OCI-M2 (cell line): ENCODE results near the gene RASSF9.
A peak's percentile ranks its signal among the peaks of the same experiment; 100 is the strongest.

Source experiments
- DNase-seq: peaks from one replicate; lab custom pipeline; 2025; ENCODE audit not compliant: unreplicated experiment; lab: John Stamatoyannopoulos, UW

RASSF9 gene

GRCh38 chr12:85836197-85837090, at the start of gene RASSF9:
Gene RASSF9 (minus strand): TSS chr12:85836409. CDS start chr12:85836201, 208 bp downstream.
- no peak for DNase-seq

GRCh38 chr12:85883763-85884162, 47.6 kb upstream of the RASSF9 start:
- no peak for DNase-seq

GRCh38 chr12:85877459-85877858, 41.2 kb upstream of the RASSF9 start:
- no peak for DNase-seq

- peak; percentile 60 for DNase-seq
Observed at GRCh38 chr12:85874031-85874461, 37.8 kb upstream of the RASSF9 start, which contains the start of gene NTS. Gene NTS (plus strand): TSS chr12:85874295. CDS start chr12:85874404, 109 bp downstream.

- no peak for DNase-seq
Observed at GRCh38 chr12:85872497-85873091, 36.4 kb upstream of the RASSF9 start.

- peak; percentile 8 for DNase-seq
Observed at GRCh38 chr12:85866986-85867776, 31.0 kb upstream of the RASSF9 start.

GRCh38 chr12:85865890-85866289, 29.7 kb upstream of the RASSF9 start:
- DNase-seq: no peak

- no peak for DNase-seq
Observed at GRCh38 chr12:85856966-85857365, 20.8 kb upstream of the RASSF9 start.

- no peak for DNase-seq
Observed at GRCh38 chr12:85855305-85855704, 19.1 kb upstream of the RASSF9 start.

- DNase-seq: no peak
Observed at GRCh38 chr12:85849344-85849743, 13.1 kb upstream of the RASSF9 start.

GRCh38 chr12:85843606-85844310, 7.5 kb upstream of the RASSF9 start:
- no peak for DNase-seq

- no peak for DNase-seq
Observed at GRCh38 chr12:85835426-85836196, 598 bp downstream of the RASSF9 start.

GRCh38 chr12:85834378-85834777, 1.8 kb downstream of the RASSF9 start:
- DNase-seq: no peak

- no peak for DNase-seq
Observed at GRCh38 chr12:85833579-85833978, 2.6 kb downstream of the RASSF9 start.

GRCh38 chr12:85831327-85831990, 4.8 kb downstream of the RASSF9 start:
- no peak for DNase-seq

- no peak for DNase-seq
Observed at GRCh38 chr12:85829391-85829790, 6.8 kb downstream of the RASSF9 start.

- DNase-seq: no peak
Observed at GRCh38 chr12:85828576-85828975, 7.6 kb downstream of the RASSF9 start.

- DNase-seq: no peak
Observed at GRCh38 chr12:85825746-85826145, 10.5 kb downstream of the RASSF9 start.

- no peak for DNase-seq
Observed at GRCh38 chr12:85823436-85824180, 12.6 kb downstream of the RASSF9 start.
